ENCODE data around the gene TMEM214. TPM values are rescaled to one million over a fixed set of nuclear protein-coding genes. Genes with fewer than 3 reads are reported as not detected.
A peak's percentile ranks its signal among the peaks of the same experiment; 100 is the strongest.

The TMEM214 gene
- total and polyA plus RNA-seq, 2 experiments from 2014 or later = 74.9 to 75.7 TPM

DNA sequence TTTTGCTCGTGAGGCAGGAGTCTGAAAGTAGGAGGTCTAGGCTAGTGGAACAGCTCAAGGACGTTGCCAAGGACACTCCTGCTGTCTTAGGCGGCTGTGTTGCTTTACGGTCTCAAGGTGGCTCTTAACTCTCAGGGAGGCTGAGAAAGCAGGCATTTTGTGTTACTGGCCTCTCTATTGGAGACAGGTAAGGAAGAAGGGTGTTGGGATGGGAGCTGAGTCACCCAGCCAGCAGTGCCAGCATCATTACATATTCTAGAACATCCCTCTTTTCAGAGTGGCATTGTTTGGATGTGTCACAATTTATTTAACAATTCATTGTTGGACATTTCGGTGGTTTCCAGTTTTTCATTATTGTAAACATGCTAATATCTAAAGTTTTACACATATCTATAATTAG lies 30.8 kb upstream of the TMEM214 start:
- Histone ChIP-seq H3K9ac (no peak overlapping the region), H3K4me2 (ENCODE audit: unreplicated experiment) (no peak overlapping the region), H3K9me2 (ENCODE audit: insufficient read depth) (no peaks in the 10 kb centered on the region), H2AFZ (no peak overlapping the region), H3K36me3 (ENCODE audit: low read depth) (no peaks in the 10 kb centered on the region), H3K9me3 (ENCODE audit: low read depth) (no peaks in the 10 kb centered on the region), H3K27me3 (replicated peaks; ENCODE audit: insufficient read depth) (no peaks in the 10 kb centered on the region), H4K20me1 (ENCODE audit: insufficient read depth) (no peaks in the 10 kb centered on the region), H3K27ac (no peak overlapping the region), H3K4me1 (ENCODE audit: insufficient read depth) (peaks cover 22% of the 10 kb centered on the region), H3K79me2 (ENCODE audit: insufficient read depth) (no peaks in the 10 kb centered on the region), H3K4me3 (no peak overlapping the region), H3F3A (ENCODE audit: insufficient read depth) (peaks cover 25% of the 10 kb centered on the region)
- in situ Hi-C loops (cut with MboI) = no loop called here
- DNase-seq = no peak
- WGBS, 2 experiments (ENCODE audit: low coverage in 1 of 2, low lambda C conversion rate in 2 of 2, missing lambda C conversion rate in 2 of 2) = 75 to 85% methylated on average over 5 of the region's 5 CpGs
- TF ChIP-seq EZH2phosphoT487 (IDR thresholded peaks at IDR 0.05; ENCODE audit: insufficient read depth, low read depth) (no peak), EZH2 (IDR thresholded peaks at IDR 0.05; ENCODE audit: insufficient read depth, poor library complexity, severe bottlenecking) (no peak)

DNA sequence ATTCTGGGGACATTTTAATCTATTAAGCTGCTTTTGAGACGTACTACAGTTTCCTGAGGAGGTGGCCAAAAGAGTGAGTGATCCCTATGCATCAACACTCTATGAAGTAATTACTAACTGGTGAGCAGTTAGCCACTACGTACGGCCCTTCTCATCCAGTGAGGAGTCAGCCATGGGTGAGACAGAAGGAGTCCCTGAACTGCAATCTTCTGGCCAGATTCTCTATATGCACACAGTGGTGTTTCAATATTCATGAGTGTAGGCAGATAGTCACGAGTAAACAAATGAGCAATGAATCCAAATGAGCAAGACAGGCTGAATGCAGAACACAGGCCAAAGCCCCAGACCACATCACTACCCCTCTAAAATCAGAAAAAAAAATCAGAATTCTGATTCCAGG lies 29.8 kb upstream of the TMEM214 start:
- TF ChIP-seq EZH2 (IDR thresholded peaks at IDR 0.05; ENCODE audit: insufficient read depth, poor library complexity, severe bottlenecking) (no peak), EZH2phosphoT487 (IDR thresholded peaks at IDR 0.05; ENCODE audit: insufficient read depth, low read depth) (no peak)
- Histone ChIP-seq H3K9ac (no peak overlapping the region), H3K27me3 (replicated peaks; ENCODE audit: insufficient read depth) (no peaks in the 10 kb centered on the region), H3K36me3 (ENCODE audit: low read depth) (no peaks in the 10 kb centered on the region), H3K27ac (0 out of 2 replicates have a peak overlapping the region, but pooled peaks have one; percentile 18), H2AFZ (no peak overlapping the region), H3K9me2 (ENCODE audit: insufficient read depth) (no peaks in the 10 kb centered on the region), H3K79me2 (ENCODE audit: insufficient read depth) (no peaks in the 10 kb centered on the region), H4K20me1 (ENCODE audit: insufficient read depth) (no peaks in the 10 kb centered on the region), H3K4me3 (no peak overlapping the region), H3K9me3 (ENCODE audit: low read depth) (no peaks in the 10 kb centered on the region), H3K4me2 (ENCODE audit: unreplicated experiment) (no peak overlapping the region), H3F3A (ENCODE audit: insufficient read depth) (peaks cover 25% of the 10 kb centered on the region), H3K4me1 (ENCODE audit: insufficient read depth) (peaks cover 22% of the 10 kb centered on the region)
- WGBS, 2 experiments (ENCODE audit: low coverage in 1 of 2, low lambda C conversion rate in 2 of 2, missing lambda C conversion rate in 2 of 2) = 14% methylated on average over 4 of the region's 4 CpGs
- DNase-seq = peak; percentile 85
- in situ Hi-C loops (cut with MboI) = no loop called here

DNA sequence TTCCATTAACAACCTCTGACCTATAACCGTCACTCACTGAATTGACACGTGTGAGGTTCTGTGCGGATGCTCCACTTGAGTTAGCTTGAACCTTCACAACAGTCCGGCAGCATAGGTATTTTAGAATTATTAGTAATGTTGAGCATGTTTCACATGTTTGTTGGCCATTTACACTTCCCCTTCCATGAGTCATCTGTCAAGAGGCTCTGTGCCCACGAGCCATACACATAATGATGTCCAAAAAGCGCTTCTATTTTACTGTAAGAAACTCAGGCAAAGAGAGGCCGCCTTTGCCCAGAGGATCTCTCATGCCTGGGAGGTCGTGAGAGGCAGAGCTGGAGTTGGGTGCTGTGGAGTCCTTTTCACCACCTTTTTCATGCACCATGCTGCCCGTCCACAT lies 28.9 kb upstream of the TMEM214 start:
- H3K4me2 ChIP-seq (ENCODE audit: unreplicated experiment) = no peak overlapping the region
- WGBS, 2 experiments (ENCODE audit: low coverage in 1 of 2, low lambda C conversion rate in 2 of 2, missing lambda C conversion rate in 2 of 2) = 72 to 77% methylated on average over 9 of the region's 9 CpGs
- TF ChIP-seq EZH2 (IDR thresholded peaks at IDR 0.05; ENCODE audit: insufficient read depth, poor library complexity, severe bottlenecking) (no peak), EZH2phosphoT487 (IDR thresholded peaks at IDR 0.05; ENCODE audit: insufficient read depth, low read depth) (no peak)

DNA sequence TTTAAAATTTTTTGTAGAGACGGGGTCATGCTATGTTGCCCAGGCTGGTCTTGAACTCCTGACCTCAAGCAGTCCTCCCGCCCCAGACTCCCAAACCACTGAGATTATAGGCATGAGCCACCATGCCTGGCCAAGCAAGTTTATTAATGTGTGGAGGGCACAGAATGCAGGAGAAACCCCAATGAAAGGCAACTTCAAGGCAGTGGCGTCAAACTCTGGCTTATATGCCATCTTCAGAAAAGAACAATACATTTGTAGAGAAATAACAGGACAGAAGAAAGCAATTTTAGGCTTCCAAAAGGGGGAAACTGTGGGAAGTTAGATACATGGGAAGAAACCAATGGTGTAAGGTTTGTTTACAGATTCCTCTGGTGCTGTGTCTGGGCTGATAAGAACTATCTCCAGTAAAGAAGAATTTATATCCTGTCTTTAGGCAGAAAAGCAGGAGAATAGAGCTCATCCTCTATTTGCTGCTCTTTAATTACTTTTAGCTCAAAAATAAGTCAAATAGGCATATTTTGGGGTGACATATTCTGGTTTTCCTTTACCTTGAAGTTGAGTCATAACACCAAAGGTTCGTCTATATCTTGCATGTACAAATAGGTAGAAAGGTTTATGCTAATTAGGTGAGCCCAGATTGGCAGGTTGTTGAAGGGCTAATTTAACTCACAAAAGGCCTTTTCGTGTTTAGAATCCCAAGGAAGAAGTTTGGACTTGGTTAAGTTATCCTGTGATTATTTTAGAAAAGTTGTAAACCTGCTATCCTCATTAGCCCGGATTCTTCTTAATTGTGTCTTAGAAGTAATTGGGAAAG lies 26.0 kb upstream of the TMEM214 start:
- DNase-seq = no peak
- Histone ChIP-seq H3K4me3 (no peak overlapping the region), H3K9me3 (ENCODE audit: low read depth) (no peaks in the 10 kb centered on the region), H3K4me1 (ENCODE audit: insufficient read depth) (peaks cover 34% of the 10 kb centered on the region), H3K27ac (no peak overlapping the region), H3K4me2 (ENCODE audit: unreplicated experiment) (no peak overlapping the region), H3K36me3 (ENCODE audit: low read depth) (no peaks in the 10 kb centered on the region), H3K79me2 (ENCODE audit: insufficient read depth) (no peaks in the 10 kb centered on the region), H3K27me3 (replicated peaks; ENCODE audit: insufficient read depth) (no peaks in the 10 kb centered on the region), H3F3A (ENCODE audit: insufficient read depth) (peaks cover 40% of the 10 kb centered on the region), H4K20me1 (ENCODE audit: insufficient read depth) (no peaks in the 10 kb centered on the region), H2AFZ (no peak overlapping the region), H3K9me2 (ENCODE audit: insufficient read depth) (no peaks in the 10 kb centered on the region), H3K9ac (no peak overlapping the region)
- 92 to 95% methylated on average over 6 of the region's 6 CpGs for WGBS, 2 experiments (ENCODE audit: low coverage in 1 of 2, low lambda C conversion rate in 2 of 2, missing lambda C conversion rate in 2 of 2)
- in situ Hi-C loops (cut with MboI) = no loop called here
- TF ChIP-seq EZH2phosphoT487 (IDR thresholded peaks at IDR 0.05; ENCODE audit: insufficient read depth, low read depth) (no peak), EZH2 (IDR thresholded peaks at IDR 0.05; ENCODE audit: insufficient read depth, poor library complexity, severe bottlenecking) (no peak)

More for the DNA sequence above, 28.9 kb upstream of the TMEM214 start:
- Histone ChIP-seq H3F3A (ENCODE audit: insufficient read depth) (peaks cover 25% of the 10 kb centered on the region), H3K79me2 (ENCODE audit: insufficient read depth) (no peaks in the 10 kb centered on the region), H3K9me2 (ENCODE audit: insufficient read depth) (no peaks in the 10 kb centered on the region), H3K4me1 (ENCODE audit: insufficient read depth) (peaks cover 22% of the 10 kb centered on the region), H3K36me3 (ENCODE audit: low read depth) (no peaks in the 10 kb centered on the region), H3K27me3 (replicated peaks; ENCODE audit: insufficient read depth) (no peaks in the 10 kb centered on the region), H3K4me3 (no peak overlapping the region), H3K9ac (no peak overlapping the region), H3K27ac (no peak overlapping the region), H2AFZ (no peak overlapping the region), H4K20me1 (ENCODE audit: insufficient read depth) (no peaks in the 10 kb centered on the region), H3K9me3 (ENCODE audit: low read depth) (no peaks in the 10 kb centered on the region)
- in situ Hi-C loops (cut with MboI) = no loop called here
- DNase-seq = peak; percentile 76
